Hepatocyte (in vitro differentiated cells): ENCODE data around the gene RABGAP1L.

ENCODE experiments used
- EZH2phosphoT487 ChIP-seq: fragments of 200-600 bp; sonication (generic); IDR thresholded peaks from one replicate; pipeline ENCODE4 v1.6.1; 2018; ENCODE audit warnings: antibody characterized with exemption, mild to moderate bottlenecking, low read depth, moderate library complexity; ENCODE audit not compliant: unreplicated experiment, severe bottlenecking
- TF ChIP-seq, protein P1 (sequence below): fragments of 200-600 bp; sonication (generic); IDR thresholded peaks from 2 replicates; pipeline ENCODE4 v1.5.1; 2016; ENCODE audit warnings: antibody characterized with exemption, mild to moderate bottlenecking; ENCODE audit not compliant: poor library complexity

DNA sequence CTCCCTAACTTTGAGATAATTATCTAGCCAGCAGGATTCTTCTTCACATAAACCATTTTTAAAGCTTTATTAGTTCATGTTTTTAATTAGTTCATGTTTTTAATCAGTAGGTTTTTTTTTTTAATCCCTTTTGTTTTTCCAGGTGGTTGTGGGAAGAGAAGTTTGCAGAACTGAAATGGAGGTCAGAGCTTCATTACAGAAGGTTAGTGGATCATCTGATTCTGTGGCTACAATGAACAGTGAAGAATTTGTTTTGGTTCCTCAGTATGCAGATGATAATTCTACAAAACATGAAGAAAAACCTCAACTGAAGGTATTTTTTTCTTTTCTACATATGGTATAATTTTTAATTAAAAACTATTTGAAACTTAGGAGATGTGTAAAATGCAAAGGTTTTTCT is 59.7 kb downstream of the RABGAP1L start:
- TF ChIP-seq, protein P1, sequence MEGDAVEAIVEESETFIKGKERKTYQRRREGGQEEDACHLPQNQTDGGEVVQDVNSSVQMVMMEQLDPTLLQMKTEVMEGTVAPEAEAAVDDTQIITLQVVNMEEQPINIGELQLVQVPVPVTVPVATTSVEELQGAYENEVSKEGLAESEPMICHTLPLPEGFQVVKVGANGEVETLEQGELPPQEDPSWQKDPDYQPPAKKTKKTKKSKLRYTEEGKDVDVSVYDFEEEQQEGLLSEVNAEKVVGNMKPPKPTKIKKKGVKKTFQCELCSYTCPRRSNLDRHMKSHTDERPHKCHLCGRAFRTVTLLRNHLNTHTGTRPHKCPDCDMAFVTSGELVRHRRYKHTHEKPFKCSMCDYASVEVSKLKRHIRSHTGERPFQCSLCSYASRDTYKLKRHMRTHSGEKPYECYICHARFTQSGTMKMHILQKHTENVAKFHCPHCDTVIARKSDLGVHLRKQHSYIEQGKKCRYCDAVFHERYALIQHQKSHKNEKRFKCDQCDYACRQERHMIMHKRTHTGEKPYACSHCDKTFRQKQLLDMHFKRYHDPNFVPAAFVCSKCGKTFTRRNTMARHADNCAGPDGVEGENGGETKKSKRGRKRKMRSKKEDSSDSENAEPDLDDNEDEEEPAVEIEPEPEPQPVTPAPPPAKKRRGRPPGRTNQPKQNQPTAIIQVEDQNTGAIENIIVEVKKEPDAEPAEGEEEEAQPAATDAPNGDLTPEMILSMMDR, result no peak
- no peak for TF ChIP-seq EZH2phosphoT487
